Aorta (tissue), 5 donors: ENCODE data around the gene KRTAP4-7. TPM values are rescaled to one million over a fixed set of nuclear protein-coding genes. Genes with fewer than 3 reads are reported as not detected.
"Not testable (repeated sequence)": the region's sequence is repeated elsewhere in the genome, so short reads cannot be mapped to it uniquely, and the experiment has no call there.

Source experiments
- ATAC-seq: fragments of 200-7000 bp; cut with Tn5 transposase; one replicate; pipeline ENCODE4 v1.9.1; 2022; ENCODE audit warnings: moderate library complexity; ENCODE audit not compliant: low FRiP score
- DNase-seq, 2 donors: peaks; one replicate each; pipeline ENCODE4 v3.0.0-alpha.2; 2020
- H3K27ac ChIP-seq, 2 donors: one replicate each; pipeline ENCODE4 v1.5.1; 2013; ENCODE audit warnings: low read length in 2 of 2, mild to moderate bottlenecking in 2 of 2, moderate library complexity in 2 of 2, control low read depth in 1 of 2, inconsistent platforms in 1 of 2, low read depth in 1 of 2
- H3K27me3 ChIP-seq, 2 donors: one replicate each; pipeline ENCODE4 v1.6.1; 2013; ENCODE audit warnings: control low read depth in 1 of 2, low read length in 1 of 2, mild to moderate bottlenecking in 1 of 2, moderate library complexity in 1 of 2; ENCODE audit not compliant: insufficient read depth in 2 of 2, control insufficient read depth in 1 of 2
- H3K36me3 ChIP-seq, 2 donors: one replicate each; pipeline ENCODE4 v1.6.1; 2013; ENCODE audit warnings: control low read depth in 1 of 2, low read length in 1 of 2, mild to moderate bottlenecking in 1 of 2; ENCODE audit not compliant: insufficient read depth in 2 of 2, control insufficient read depth in 1 of 2
- H3K4me1 ChIP-seq, 2 donors: one replicate each; pipeline ENCODE4 v1.6.1; 2013; ENCODE audit warnings: low read length in 2 of 2, control low read depth in 1 of 2, mild to moderate bottlenecking in 1 of 2, moderate library complexity in 1 of 2; ENCODE audit not compliant: insufficient read depth in 2 of 2, control insufficient read depth in 1 of 2
- H3K4me3 ChIP-seq, 2 donors: one replicate each; pipeline ENCODE4 v1.5.1; 2013; ENCODE audit warnings: low read length in 2 of 2, control low read depth in 1 of 2, mild to moderate bottlenecking in 1 of 2
- H3K9me3 ChIP-seq: one replicate; pipeline ENCODE4 v1.6.1; 2013; ENCODE audit warnings: mild to moderate bottlenecking, low read length; ENCODE audit not compliant: control insufficient read depth
- WGBS, 2 donors: extraction: QIAGEN DNeasy Blood & Tissue Kit; methylation state at CpG; one replicate each; pipeline ENCODE4 v1.1.7; 2013; 5-methylcytosine and 5-hydroxymethylcytosine counted together
- intact Hi-C, 2 donors: fragments of 100-400 bp; cut with DNase I; formaldehyde crosslinking; loops; one replicate each; pipeline versions ENCODE4 v1.14.2 to v1.15.0; 2022
- polyA plus RNA-seq, 2 donors: library from polyadenylated mRNA; stranded (reverse); fragments of 200-250 nt; gene quantifications; one replicate each; pipeline ENCODE4 v1.2.3, GENCODE V29; 2013
- total RNA-seq, 2 donors: library from RNA; stranded (reverse); fragmentation: NEBNext Ultra II Directional; extraction: Animal tissue kit (Norgen Biotek cat#: 25700); gene quantifications; one replicate each; pipeline ENCODE4 v1.2.1, GENCODE V29; 2021
- donor health status: healthy with polysubstance abuse.
- donor health status: Bipolar disorder and iron deficiency.
- donor health status: DM: no; HTN: no; CAD: no.
- donor health status: DM: no; HTN: no; CAD: no.
- donor health status: DM: yes; HTN: yes; CAD: no.

The KRTAP4-7 gene
- total and polyA plus RNA-seq, 4 donors: not detected

DNA sequence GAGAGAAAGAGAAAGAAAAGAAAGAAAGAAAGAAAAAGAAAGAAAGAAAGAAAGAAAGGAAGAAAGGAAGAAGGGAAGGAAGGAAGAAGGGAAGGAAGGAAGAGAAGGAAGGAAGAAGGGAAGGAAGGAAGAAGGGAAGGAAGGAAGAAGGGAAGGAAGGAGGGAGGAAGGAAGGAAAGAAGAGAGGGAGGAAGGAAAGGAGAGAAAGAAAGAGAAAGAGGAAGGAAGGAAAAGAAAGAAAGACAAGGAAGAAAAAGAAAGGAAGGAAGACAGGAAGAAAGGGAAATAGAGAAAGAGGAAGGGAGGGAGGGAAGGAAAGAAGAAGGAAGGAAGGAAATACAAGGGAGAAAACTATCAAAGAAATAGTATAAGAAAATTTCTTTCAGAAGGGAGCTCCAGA, 7.2 kb upstream of the KRTAP4-7 start:
- Histone ChIP-seq H3K36me3 (no peaks in the 10 kb centered on the region), H3K27ac (no peak overlapping the region), H3K27me3 (no peaks in the 10 kb centered on the region), H3K4me3 (no peak overlapping the region), H3K4me1 (no peaks in the 10 kb centered on the region), H3K9me3 (no peaks in the 10 kb centered on the region)
- ATAC-seq (no peak), DNase-seq (no peak)
- intact Hi-C loops: no loop called here

DNA sequence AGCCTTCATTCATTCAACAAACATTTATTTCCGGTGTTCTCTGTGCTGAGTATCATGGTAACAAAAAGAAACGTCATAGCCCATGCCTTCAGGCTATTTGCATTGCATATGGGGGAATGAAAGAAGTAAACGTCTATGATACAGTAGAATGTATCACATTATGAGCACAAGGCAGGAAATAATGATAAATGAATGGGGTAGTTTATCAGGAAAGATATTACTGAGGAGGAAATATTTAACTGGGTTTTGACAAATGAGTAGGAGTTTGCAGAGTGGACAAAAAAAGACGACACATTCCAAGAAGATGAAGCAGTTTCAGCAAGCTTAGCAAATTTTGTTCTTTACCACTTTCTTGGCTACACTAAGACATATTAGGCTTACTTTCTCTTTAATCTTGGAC, 1.3 kb upstream of the KRTAP4-7 start:
- 40 to 48% methylated on average over 4 of the region's 4 CpGs for whole genome bisulfite sequencing, 2 donors

DNA sequence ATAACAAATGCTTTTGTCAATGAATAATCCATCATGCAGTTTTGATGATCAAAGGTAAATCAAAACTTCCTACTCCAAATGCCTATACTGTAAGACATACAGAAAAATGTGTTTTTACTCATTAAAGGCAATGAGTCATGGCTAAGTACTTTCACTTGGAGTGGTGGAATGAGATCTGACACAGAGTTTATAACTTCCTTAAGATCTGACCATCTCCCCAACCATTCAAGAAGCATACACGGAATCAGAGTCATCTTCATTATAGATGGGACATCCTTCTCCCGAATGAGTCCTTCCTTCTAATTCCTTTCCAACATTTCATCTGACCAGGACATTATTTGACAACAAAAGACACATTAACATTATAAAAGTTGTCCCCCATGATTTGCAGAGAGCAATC, 523 bp upstream of the KRTAP4-7 start:
- H3K4me1 ChIP-seq, ATAC-seq, DNase-seq, H3K36me3 ChIP-seq, H3K27me3 ChIP-seq, H3K4me3 ChIP-seq, H3K27ac ChIP-seq, intact Hi-C loops, H3K9me3 ChIP-seq: not testable (repeated sequence)
- 60 to 75% methylated on average over 2 of the region's 2 CpGs for WGBS, 2 donors

More for the DNA sequence above, 1.3 kb upstream of the KRTAP4-7 start:
- ATAC-seq (no peak), DNase-seq (no peak)
- no peaks in the 10 kb centered on the region for H3K27me3 ChIP-seq
- no peak overlapping the region for H3K27ac ChIP-seq
- H3K4me1 ChIP-seq: no peaks in the 10 kb centered on the region
- no peaks in the 10 kb centered on the region for H3K36me3 ChIP-seq
- H3K9me3 ChIP-seq: no peaks in the 10 kb centered on the region
- H3K4me3 ChIP-seq: no peak overlapping the region
- intact Hi-C loops: no loop called here

DNA sequence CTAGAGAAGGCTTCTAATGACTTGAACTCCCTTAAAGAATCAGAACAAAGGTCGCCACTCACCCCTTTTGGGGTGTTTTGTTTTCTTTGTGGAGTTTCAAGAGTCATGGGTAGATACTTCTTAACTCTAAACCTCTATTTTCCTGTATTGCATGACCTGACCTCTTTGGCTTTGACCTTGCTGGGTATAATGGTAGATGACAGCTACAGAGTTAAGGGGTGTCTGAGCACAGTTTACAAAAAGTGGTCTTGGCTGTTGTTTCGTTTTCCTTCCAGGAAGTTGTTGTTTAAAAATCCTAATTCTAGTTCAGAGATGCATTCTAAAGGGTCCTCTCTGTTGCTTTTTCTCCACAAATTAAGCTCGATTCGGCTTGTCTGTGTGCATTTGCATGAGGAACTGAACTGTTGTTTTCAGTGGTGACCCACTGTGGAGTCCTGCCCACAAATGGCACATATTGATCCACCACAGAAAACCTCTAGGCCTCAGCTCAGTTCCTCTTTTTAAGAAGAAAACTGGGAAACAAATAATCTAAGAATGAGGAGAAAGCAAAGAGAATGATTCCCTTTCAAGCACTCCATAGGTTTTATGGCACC, 4.9 kb downstream of the KRTAP4-7 start:
- DNase-seq, H3K4me1 ChIP-seq, H3K4me3 ChIP-seq, H3K27me3 ChIP-seq, H3K27ac ChIP-seq, ATAC-seq, H3K9me3 ChIP-seq, intact Hi-C loops, H3K36me3 ChIP-seq: not testable (repeated sequence)
- WGBS, 2 donors: 34 to 60% methylated on average over 4 of the region's 4 CpGs

- Histone ChIP-seq H3K9me3 (no peaks in the 10 kb centered on the region), H3K36me3 (no peaks in the 10 kb centered on the region), H3K27me3 (no peaks in the 10 kb centered on the region), H3K4me1 (no peaks in the 10 kb centered on the region), H3K27ac (no peak overlapping the region), H3K4me3 (no peak overlapping the region)
- 71% methylated on average over 7 of the region's 7 CpGs for WGBS, 2 donors
- intact Hi-C loops: no loop called here
- DNase-seq (no peak), ATAC-seq (no peak)
Observed at GRCh38 chr17:41096055-41096454, 12.1 kb downstream of the KRTAP4-7 start.

GRCh38 chr17:41098042-41098441, 14.1 kb downstream of the KRTAP4-7 start, which contains the start of gene KRTAP4-8:
KRTAP4-8 (minus strand) TSS chr17:41098142; CDS start chr17:41098084, 58 bp downstream.
- Histone ChIP-seq H3K27ac (no peak within 1 kb of the TSS), H3K9me3 (peaks cover 1% of the 10 kb centered on the region), H3K4me1 (no peaks in the 10 kb centered on the region), H3K36me3 (no peaks in the 10 kb centered on the region), H3K27me3 (no peaks in the 10 kb centered on the region), H3K4me3 (no peak within 1 kb of the TSS)
- WGBS, 2 donors: 47 to 56% methylated on average over 4 of the region's 4 CpGs
- DNase-seq: no peak
- ATAC-seq: no peak
- intact Hi-C loops: no loop called here

GRCh38 chr17:41098481-41098880, 14.5 kb downstream of the KRTAP4-7 start:
- no peaks in the 10 kb centered on the region for H3K36me3 ChIP-seq
- peaks cover 1% of the 10 kb centered on the region for H3K9me3 ChIP-seq
- no peak overlapping the region for H3K4me3 ChIP-seq
- 66 to 73% methylated on average over 5 to 6 of the region's 6 CpGs for WGBS, 2 donors
- no peak overlapping the region for H3K27ac ChIP-seq
- no peaks in the 10 kb centered on the region for H3K27me3 ChIP-seq
- ATAC-seq (no peak), DNase-seq (no peak)
- no peaks in the 10 kb centered on the region for H3K4me1 ChIP-seq
- intact Hi-C loops: no loop called here

- intact Hi-C loops, DNase-seq, H3K27me3 ChIP-seq, H3K9me3 ChIP-seq, H3K27ac ChIP-seq, H3K36me3 ChIP-seq, H3K4me3 ChIP-seq, ATAC-seq, H3K4me1 ChIP-seq: not testable (repeated sequence)
- 52 to 63% methylated on average over 7 of the region's 7 CpGs for WGBS, 2 donors
Observed at GRCh38 chr17:41099682-41100480, 15.9 kb downstream of the KRTAP4-7 start.
